ENCODE measurements around the gene GAMT.
A peak's percentile ranks its signal among the peaks of the same experiment; 100 is the strongest.

The GAMT gene

DNA sequence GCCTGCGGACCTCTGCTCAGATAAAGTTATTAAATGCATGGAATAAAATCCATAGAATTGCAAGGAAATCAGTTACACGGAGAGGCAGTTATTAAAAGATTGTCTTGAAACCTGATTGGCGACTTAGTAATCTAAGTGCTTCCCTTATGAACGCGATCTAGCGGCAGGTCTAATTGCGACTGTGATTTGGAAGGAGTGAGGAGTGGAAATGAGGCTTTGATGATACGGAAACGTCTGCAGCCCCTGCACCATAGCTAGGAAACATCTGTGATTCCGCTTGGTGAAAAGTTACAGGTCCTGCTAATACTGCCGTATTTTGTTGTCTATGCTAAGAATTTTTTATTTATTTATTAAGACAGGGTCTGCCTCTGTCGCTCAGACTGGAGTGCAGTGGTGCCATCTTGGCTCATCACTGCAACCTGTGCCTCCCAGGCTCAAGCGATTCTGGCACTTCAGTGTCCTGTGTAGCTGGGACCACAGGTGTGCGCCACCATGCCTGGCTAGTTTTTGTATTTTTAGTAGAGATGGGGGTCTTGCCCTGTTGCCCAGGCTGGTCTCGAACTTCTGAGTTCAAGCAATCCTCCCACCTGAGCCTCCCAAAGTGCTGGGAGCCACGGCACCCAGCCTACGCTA is 16.7 kb downstream of the GAMT start:
- no peak for TF ChIP-seq GATA1 (IDR thresholded peaks at IDR 0.05; ENCODE audit: low read depth, low read length)
- no peak for TF ChIP-seq POLR2A (IDR thresholded peaks at IDR 0.05; ENCODE audit: low read length)

DNA sequence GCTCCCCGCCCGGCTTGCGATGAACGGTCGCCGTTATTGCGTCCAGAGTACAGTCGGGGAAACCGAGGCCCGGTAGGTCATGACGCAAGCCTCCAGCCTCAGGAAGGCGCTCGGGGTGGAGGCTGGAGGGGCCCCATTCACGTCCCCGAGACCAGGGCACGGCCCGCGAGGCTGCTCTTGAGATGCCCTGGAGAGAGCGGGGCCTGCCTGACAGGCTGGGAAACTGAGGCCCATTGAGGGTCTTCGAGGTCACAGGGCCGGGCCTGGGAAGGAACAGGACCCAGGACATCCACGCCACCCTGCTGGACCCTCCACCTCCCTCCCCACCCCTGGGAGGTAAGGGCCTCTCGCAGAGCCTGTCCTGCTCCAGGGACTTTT is 17.3 kb downstream of the GAMT start:
- DNase-seq: no peak
- no peak for TF ChIP-seq GATA1 (IDR thresholded peaks at IDR 0.05; ENCODE audit: low read depth, low read length)
- TF ChIP-seq POLR2A (IDR thresholded peaks at IDR 0.05; ENCODE audit: low read length): peak; percentile 27

More for the DNA sequence above, 16.7 kb downstream of the GAMT start:
- DNase-seq: peak in 1 of 2 experiments; percentile 47

DNA sequence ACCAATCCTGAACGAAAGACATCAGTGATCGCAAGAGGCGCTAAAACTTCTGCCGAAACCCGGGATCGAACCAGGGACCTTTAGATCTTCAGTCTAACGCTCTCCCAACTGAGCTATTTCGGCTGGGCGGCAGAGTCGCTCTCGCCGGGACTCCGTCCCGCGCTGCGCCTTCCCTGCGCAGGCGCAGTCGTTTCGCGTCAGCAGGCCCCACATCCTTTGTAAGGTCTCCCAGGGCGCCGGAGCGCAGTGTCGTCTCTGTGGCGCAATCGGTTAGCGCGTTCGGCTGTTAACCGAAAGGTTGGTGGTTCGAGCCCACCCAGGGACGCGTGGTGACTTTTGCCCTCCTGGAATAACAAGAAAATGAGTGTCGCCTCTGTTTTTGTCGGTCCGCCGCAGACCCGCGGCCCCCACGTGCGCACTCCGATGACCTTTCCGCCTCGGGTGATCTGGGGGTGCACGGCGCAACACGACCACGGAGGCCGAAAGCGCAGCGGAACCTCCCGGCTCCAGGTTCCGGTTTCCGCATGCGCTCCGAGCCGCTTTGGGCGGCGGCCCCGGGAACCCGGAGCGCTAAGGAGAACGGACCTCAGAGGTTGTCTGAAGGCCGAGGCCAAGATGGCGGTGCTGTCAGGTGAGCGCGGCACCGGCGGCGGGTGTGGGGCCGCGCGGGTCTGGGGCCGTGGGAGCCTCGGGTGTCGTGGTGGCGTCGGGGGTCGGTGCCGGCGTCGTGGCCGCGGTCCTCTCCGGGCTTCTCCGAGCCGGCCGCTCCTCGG is 17.8 kb downstream of the GAMT start, which contains the start of gene NDUFS7:
Gene NDUFS7, plus strand, starts transcription at position 596 of the 773 bp plus-strand sequence. Its CDS starts 20 bp downstream, at position 616.
- TF ChIP-seq GATA1 (IDR thresholded peaks at IDR 0.05; ENCODE audit: low read depth, low read length): no peak
- peak; percentile 63 for TF ChIP-seq POLR2A (IDR thresholded peaks at IDR 0.05; ENCODE audit: low read length)
- peak; percentile 96 to 97 for DNase-seq

DNA sequence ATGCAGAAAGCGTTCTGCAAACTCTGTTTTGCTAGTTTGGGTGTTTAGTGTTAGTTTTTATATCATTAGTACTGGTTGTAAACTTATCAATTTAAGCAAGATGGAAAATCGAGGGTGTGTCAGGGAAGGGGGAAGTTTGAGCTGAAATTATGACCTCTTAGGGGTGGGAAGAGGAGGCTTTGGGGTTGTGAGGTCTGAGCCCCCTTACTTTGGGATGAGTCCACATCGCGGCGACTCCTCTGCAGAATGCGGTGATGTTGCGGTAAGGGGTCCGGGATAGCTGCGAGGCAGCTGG is 18.4 kb downstream of the GAMT start:
- TF ChIP-seq GATA1 (IDR thresholded peaks at IDR 0.05; ENCODE audit: low read depth, low read length): no peak
- TF ChIP-seq POLR2A (IDR thresholded peaks at IDR 0.05; ENCODE audit: low read length): no peak
- no peak for DNase-seq

DNA sequence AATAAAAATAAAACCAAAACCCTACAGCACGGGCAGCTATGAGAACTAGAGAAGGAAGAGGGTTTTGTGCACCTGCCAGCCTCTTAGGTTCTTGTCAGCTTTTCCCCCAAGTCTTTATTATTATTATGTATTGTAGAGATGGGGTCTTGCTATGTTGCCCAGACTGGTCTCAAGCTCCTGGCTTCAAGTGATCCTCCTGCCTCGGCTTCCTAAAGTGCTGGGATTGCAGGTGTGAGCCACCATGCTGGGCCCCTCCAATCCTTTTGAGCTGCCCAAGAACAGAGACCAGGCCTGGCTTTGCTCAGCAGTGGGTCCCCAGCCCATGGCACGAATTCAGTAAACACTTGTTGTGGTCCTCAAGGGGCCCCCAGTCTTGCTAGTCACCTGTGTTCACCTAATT is 19.1 kb downstream of the GAMT start:
- no peak for TF ChIP-seq POLR2A (IDR thresholded peaks at IDR 0.05; ENCODE audit: low read length)
- DNase-seq: no peak

DNA sequence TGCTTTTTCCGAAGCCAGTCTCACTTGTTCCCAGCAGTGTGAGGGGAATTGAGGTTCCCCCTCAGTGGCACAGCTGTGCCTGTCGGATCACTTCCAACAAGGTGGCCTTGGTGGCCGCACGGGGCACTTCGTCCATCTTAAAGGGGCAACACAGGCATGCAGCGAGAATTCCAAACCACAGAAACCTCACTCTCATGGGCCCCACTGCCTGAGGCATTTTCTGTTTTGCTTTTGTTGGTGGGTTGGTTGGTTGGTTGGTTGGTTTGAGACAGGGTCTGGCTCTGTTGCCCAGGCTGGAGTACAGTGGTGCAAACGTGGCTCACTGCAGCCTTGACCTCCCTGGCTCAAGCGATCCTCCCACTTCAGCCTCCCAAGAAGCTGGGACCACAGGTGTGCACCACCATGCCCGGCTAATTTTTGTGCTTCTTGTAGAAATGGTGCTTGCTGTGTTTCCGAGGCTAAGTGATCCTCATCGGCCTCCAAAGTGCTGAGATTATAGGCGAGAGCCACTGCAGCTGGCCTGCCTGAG is 21.3 kb downstream of the GAMT start:
- DNase-seq: no peak
- TF ChIP-seq GATA1 (IDR thresholded peaks at IDR 0.05; ENCODE audit: low read depth, low read length): no peak
- no peak for TF ChIP-seq POLR2A (IDR thresholded peaks at IDR 0.05; ENCODE audit: low read length)

DNA sequence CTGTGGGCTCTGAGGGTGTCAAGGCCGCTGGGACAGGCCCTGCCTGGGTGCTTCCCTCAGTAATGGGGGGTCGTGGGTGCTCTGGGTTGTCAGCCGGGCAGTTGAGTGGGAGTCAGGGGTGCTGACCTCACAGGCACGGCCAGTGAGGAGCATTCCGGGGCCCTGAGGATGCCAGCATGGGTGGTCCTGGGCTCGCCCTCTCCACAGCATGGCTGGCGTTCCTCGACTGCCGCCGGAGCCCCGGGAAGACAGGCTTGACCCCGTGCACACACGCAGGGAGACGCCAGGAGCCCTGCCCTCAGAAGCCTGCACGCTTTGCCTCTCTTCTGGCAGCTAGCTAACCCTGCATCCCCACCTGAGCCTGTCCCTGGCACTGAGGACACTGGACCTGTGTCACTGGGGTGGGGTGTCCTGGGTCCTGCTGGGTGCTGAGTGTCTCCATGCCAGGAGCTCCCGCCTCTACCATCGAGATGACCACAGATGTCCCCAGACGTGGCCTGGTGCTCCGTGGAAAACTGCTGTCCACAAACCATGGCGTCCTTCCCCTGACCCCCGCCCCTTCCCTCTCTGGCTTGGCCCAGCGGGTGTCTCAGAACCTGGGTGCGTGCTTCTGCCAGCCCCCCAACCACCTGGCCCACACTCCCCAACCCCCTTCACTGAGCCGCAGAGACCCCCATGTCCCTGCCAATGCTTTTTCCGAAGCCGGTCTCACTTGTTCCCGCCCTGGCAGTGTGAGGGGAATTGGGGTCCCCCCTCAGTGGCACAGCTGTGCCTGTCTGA is 22.0 kb downstream of the GAMT start:
- no peak for DNase-seq
- TF ChIP-seq POLR2A (IDR thresholded peaks at IDR 0.05; ENCODE audit: low read length) (no peak), GATA1 (IDR thresholded peaks at IDR 0.05; ENCODE audit: low read depth, low read length) (no peak)

DNA sequence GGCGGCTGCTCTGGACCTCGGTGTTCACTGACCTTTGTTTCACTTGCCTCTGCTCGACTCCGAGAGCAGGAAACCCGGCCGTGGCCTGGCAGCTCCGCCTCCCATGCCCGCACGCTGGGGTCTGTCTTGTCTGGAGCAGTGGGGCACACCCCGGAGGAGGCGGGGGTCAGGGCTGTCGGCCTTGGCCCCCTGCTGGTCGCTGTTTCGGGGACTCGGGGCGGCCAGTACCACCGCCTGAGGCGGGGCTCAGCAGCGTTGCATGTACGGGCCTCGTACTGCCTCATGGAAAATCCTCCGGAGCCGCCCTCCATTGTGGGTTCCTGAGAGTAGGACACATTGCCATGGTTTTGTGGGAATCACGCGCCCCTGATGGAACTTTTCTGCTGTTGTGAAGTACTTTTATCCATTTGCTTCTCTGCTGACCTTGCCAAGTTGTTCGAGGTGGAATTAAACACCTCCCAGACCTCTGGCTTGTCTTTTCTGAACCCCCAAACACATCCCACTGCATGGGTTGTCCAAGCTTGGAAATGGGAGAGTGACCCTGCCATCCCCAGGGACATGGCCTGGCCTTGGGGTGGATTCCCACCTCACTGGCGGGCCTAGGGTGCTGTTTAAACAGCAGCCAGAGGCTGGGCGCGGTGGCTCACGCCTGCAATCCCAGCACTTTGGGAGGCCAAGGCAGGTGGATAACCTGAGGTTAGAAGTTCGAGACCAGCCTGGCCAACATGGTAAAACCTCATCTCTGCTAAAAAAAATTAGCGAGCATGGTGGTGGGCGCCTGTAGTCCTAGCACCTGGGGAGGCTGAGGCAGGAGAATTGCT is 23.2 kb downstream of the GAMT start:
- TF ChIP-seq GATA1 (IDR thresholded peaks at IDR 0.05; ENCODE audit: low read depth, low read length) (no peak), POLR2A (IDR thresholded peaks at IDR 0.05; ENCODE audit: low read length) (no peak)
- no peak for DNase-seq

DNA sequence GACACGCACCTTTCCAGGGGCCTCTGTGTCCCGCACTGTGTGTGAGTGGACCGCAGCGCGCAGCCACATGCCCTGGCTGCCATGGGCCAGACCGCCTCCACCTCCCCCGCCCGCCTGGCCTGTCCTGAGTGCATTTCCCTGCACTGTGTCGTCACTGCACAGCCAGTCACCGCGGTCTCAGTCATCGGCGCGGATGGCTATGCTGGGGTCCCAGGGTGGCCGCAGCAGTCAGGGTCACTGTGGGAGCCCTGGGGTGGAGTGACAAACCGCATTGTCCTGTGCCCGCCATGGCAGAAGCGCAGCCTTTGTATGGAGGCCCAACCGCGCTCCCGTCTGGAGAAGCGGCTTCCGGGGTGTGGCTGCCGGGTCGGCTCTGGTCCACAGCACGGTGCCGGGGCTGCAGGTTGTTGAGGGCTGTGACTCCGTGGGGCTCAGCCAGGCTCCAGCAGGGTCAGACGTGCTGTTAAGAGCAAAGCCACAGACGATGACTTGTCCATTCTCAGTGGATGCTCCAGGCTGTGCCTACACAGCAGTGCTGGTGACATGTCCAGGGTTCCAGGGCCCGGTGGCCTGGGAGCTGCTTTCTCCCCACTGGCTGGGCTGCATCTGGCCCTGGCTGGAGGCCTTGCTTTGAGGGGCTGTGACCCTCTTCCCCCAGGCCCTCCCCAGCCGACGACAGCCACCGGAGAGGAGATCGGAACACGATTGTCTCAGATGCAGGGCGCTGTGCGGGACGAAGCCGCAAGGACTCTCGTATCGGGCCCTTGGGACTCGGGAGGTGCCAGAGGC is 24.0 kb downstream of the GAMT start:
- TF ChIP-seq GATA1 (IDR thresholded peaks at IDR 0.05; ENCODE audit: low read depth, low read length) (no peak), POLR2A (IDR thresholded peaks at IDR 0.05; ENCODE audit: low read length) (no peak)
- DNase-seq: no peak

DNA sequence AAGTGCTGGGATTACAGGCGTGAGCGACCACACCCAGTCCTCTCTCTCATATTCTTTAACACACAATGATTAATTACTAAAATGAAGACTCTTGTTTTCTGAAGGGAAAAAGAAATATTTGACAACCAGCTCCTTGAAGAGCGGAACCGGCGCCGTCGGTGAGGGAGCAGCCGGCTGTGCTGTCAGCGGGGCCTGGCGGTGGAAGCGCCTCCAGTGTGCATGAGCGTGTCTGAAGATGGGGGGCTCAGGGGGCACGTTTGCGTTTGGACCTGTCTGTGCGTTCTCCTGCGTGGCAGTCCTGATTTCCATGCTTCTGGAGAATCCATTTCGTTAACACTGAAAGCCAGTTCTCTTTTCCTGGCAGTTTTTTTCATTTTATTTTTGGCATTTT is 24.9 kb downstream of the GAMT start:
- TF ChIP-seq POLR2A (IDR thresholded peaks at IDR 0.05; ENCODE audit: low read length): no peak
- no peak for TF ChIP-seq GATA1 (IDR thresholded peaks at IDR 0.05; ENCODE audit: low read depth, low read length)
- DNase-seq: no peak

DNA sequence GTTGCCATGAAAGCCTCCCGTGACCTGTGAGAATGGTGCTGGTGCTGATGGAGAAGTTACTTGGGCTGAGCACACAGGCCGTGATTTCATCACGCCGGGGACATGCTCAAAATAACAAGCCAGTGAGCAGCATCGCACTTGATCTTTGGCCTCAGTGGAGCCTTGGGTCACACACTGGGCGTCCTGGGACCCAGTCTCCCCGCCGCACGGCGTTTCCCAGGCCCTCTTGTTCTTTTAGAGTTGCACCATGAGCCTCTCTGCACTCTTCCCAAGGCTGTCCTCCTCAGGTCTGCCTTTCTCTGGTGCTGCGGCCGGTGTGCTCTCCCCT is 27.1 kb downstream of the GAMT start:
- TF ChIP-seq GATA1 (IDR thresholded peaks at IDR 0.05; ENCODE audit: low read depth, low read length) (no peak), POLR2A (IDR thresholded peaks at IDR 0.05; ENCODE audit: low read length) (no peak)
- DNase-seq: no peak

DNA sequence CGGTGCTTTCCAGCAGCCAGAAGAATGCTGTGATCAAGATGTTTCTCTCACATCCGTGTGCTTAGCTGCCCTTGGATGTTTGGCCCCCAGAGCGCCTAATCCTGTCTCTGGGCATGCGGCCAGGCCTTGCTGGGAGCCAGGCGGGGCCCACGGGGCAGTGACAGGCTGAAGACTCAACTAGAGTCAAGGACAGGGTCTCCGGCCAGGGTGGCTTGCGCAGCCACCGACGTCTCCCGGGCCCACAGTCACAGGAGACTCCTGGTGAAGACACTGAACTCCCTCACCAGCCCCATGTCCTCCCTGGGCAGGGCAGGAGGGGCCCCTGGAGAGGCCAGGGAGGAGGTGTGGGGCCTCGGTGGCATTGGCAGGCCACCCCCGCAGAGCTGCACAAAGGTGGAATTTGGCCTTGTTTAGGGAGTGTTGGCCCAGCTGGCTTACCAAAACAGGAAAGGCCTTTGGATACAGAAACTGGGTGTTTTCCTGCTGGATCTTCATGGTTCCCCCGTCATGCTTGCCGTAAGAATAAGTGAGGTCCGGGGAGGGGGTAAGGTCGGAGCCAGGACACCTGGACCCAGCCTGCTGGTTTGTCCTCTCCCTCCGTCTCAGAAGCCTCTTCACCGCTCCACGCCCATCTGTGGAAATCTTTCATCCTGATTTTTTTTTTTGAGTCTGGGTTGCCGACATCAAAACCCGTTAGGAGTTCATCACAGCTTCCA is 27.6 kb downstream of the GAMT start:
- TF ChIP-seq POLR2A (IDR thresholded peaks at IDR 0.05; ENCODE audit: low read length): no peak
- TF ChIP-seq GATA1 (IDR thresholded peaks at IDR 0.05; ENCODE audit: low read depth, low read length): no peak
- peak in 1 of 2 experiments; percentile 28 for DNase-seq

Measured in erythroblast (primary cell).